ENCODE results near the gene C19orf47.

Gene C19orf47

DNA sequence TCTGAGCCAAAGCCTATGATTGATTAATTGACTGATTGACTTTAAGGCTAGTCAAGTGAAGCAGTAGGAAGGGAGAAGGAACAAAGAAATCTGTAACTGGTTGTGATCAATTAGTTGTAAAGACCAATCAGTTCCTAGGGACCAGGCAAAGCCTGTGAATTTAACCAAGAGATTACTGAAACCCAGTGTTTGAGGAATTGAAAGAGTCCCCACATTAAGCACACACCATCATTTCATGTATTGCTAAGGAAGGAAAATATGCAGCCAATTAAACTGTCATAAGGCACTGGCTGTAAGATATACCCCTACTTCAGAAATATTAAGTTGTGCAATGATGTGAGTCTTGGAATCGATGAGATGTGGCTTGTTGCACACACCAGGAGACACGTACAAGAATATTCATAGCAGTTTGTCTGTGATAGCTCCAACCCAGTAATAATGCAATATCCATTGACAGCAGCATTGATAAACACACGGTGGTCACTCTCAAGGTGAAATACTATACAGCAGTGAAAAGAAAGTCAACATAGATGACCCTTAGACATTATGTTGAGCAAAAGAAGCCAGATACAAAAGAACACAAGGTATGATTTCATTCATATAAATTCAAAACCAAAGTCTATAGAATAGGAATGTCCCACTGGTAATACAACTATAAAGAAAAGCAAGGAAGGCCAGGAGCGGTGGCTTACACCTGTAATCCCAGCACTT is 9.0 kb downstream of the C19orf47 start:
- Histone ChIP-seq H2BK5ac (ENCODE audit: low read length) (no peak overlapping the region), H3K4me2 (ENCODE audit: low read length) (no peak overlapping the region), H3K56ac (ENCODE audit: low read length) (no peak overlapping the region), H3K79me1 (ENCODE audit: low read length) (peaks cover 4% of the 10 kb centered on the region), H3K27ac (ENCODE audit: low read depth, low read length) (no peak overlapping the region), H3K27me3 (ENCODE audit: insufficient read depth, low read length, poor library complexity) (no peaks in the 10 kb centered on the region), H3K4me3 (ENCODE audit: low read length) (no peak overlapping the region), H3K4me1 (ENCODE audit: control insufficient read depth, low read depth, low read length) (no peaks in the 10 kb centered on the region), H3K36me3 (ENCODE audit: control insufficient read depth, insufficient read depth, low read length) (peaks cover 2% of the 10 kb centered on the region), H2BK15ac (replicated peaks; ENCODE audit: low read depth) (no peak overlapping the region), H4K5ac (ENCODE audit: low read length) (no peak overlapping the region), H2AK5ac (ENCODE audit: low read length) (no peak overlapping the region), H2BK120ac (ENCODE audit: low read depth, low read length) (no peak overlapping the region), H3K18ac (ENCODE audit: low read length) (no peak overlapping the region), H3K9ac (ENCODE audit: low read length) (no peak overlapping the region), H4K8ac (ENCODE audit: low read depth, low read length) (no peak overlapping the region), H3K23ac (ENCODE audit: low read length) (no peak overlapping the region), H3K4ac (ENCODE audit: low read depth, low read length) (no peak overlapping the region), H3K79me2 (ENCODE audit: control insufficient read depth, insufficient read depth, low read length) (no peaks in the 10 kb centered on the region)
- no CpG with 5 or more reads among the region's 4 CpGs for WGBS (ENCODE audit: extremely low coverage, insufficient coverage, low lambda C conversion rate)
- no peak for DNase-seq

DNA sequence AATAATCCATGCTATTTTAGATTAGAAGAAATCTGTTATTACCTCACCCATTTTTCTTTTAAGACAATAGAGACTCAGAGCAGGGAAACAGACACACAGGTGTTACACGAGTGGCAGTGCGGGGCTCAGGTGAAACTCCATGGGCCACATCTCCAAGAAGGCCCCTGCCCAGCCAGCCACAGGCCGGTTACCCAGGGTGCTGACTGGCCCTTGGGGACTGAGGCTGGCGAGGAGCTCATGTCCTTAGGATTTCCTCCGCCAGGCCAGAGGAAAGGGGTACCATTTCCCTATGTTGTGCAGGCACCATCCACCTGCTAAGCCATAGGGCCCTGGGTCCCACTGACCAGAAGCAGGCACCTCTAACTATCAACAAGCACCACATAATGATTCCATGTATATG is 10.6 kb downstream of the C19orf47 start:
- H3K27me3 ChIP-seq (ENCODE audit: insufficient read depth, low read length, poor library complexity): no peaks in the 10 kb centered on the region
- H3K56ac ChIP-seq (ENCODE audit: low read length): no peak overlapping the region
- H2AK5ac ChIP-seq (ENCODE audit: low read length): no peak overlapping the region
- H2BK120ac ChIP-seq (ENCODE audit: low read depth, low read length): no peak overlapping the region
- DNase-seq: no peak
- H3K4me3 ChIP-seq (ENCODE audit: low read length): no peak overlapping the region
- no peak overlapping the region for H4K8ac ChIP-seq (ENCODE audit: low read depth, low read length)
- H2BK5ac ChIP-seq (ENCODE audit: low read length): no peak overlapping the region
- no peak overlapping the region for H3K23ac ChIP-seq (ENCODE audit: low read length)
- H4K5ac ChIP-seq (ENCODE audit: low read length): no peak overlapping the region
- H3K4ac ChIP-seq (ENCODE audit: low read depth, low read length): no peak overlapping the region
- H3K4me2 ChIP-seq (ENCODE audit: low read length): no peak overlapping the region
- no peaks in the 10 kb centered on the region for H3K36me3 ChIP-seq (ENCODE audit: control insufficient read depth, insufficient read depth, low read length)
- H3K79me2 ChIP-seq (ENCODE audit: control insufficient read depth, insufficient read depth, low read length): no peaks in the 10 kb centered on the region
- H2BK15ac ChIP-seq (replicated peaks; ENCODE audit: low read depth): no peak overlapping the region
- no CpG with 5 or more reads among the region's 5 CpGs for WGBS (ENCODE audit: extremely low coverage, insufficient coverage, low lambda C conversion rate)
- no peak overlapping the region for H3K27ac ChIP-seq (ENCODE audit: low read depth, low read length)
- H3K9ac ChIP-seq (ENCODE audit: low read length): no peak overlapping the region
- peaks cover 3% of the 10 kb centered on the region for H3K79me1 ChIP-seq (ENCODE audit: low read length)
- no peaks in the 10 kb centered on the region for H3K4me1 ChIP-seq (ENCODE audit: control insufficient read depth, low read depth, low read length)
- no peak overlapping the region for H3K18ac ChIP-seq (ENCODE audit: low read length)

DNA sequence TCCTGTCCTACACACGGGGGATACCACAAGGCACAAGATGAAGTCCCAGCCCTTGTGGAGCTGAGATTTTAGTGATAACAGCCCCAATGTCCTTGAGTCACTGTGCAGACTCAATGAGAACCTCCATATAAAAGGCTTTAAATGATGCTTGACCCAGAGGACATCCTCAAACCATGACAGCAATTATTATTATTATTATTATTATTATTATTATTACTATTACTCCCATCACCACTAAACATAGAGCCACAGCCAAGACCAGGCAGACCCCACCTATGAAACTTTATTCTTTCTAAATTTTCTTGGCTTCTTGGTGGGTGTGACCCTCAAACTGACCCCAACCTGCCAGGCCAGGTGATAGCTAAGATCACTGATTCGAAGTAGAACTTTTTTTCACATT is 11.1 kb downstream of the C19orf47 start:
- Histone ChIP-seq H3K56ac (ENCODE audit: low read length) (no peak overlapping the region), H3K4me2 (ENCODE audit: low read length) (no peak overlapping the region), H3K79me1 (ENCODE audit: low read length) (peaks cover 2% of the 10 kb centered on the region), H3K9ac (ENCODE audit: low read length) (no peak overlapping the region), H2BK120ac (ENCODE audit: low read depth, low read length) (no peak overlapping the region), H3K27ac (ENCODE audit: low read depth, low read length) (no peak overlapping the region), H2BK15ac (replicated peaks; ENCODE audit: low read depth) (no peak overlapping the region), H3K23ac (ENCODE audit: low read length) (no peak overlapping the region), H3K4me3 (ENCODE audit: low read length) (no peak overlapping the region), H3K79me2 (ENCODE audit: control insufficient read depth, insufficient read depth, low read length) (no peaks in the 10 kb centered on the region), H3K27me3 (ENCODE audit: insufficient read depth, low read length, poor library complexity) (no peaks in the 10 kb centered on the region), H3K36me3 (ENCODE audit: control insufficient read depth, insufficient read depth, low read length) (no peaks in the 10 kb centered on the region), H2BK5ac (ENCODE audit: low read length) (no peak overlapping the region), H3K4me1 (ENCODE audit: control insufficient read depth, low read depth, low read length) (no peaks in the 10 kb centered on the region), H4K5ac (ENCODE audit: low read length) (no peak overlapping the region), H3K4ac (ENCODE audit: low read depth, low read length) (no peak overlapping the region), H3K18ac (ENCODE audit: low read length) (no peak overlapping the region), H4K8ac (ENCODE audit: low read depth, low read length) (no peak overlapping the region), H2AK5ac (ENCODE audit: low read length) (no peak overlapping the region)
- no peak for DNase-seq
- WGBS (ENCODE audit: extremely low coverage, insufficient coverage, low lambda C conversion rate): no CpG with 5 or more reads among the region's 2 CpGs

DNA sequence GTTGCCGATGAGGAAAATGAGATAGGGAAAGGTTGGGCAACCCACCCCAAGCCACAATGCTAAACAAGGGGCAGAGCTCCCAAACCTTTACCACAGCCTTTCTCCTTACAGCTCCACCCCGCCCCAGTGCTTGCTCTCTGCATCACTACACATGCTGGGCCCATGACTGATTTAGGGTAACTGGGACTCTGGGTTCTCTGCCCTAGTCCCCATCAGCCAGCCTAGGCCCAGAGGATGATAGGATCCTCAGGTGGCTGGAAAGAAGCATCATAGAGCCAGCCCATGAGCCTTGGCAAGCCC is 11.6 kb downstream of the C19orf47 start:
- no peak overlapping the region for H3K27ac ChIP-seq (ENCODE audit: low read depth, low read length)
- WGBS (ENCODE audit: extremely low coverage, insufficient coverage, low lambda C conversion rate): no CpG with 5 or more reads among the region's 2 CpGs
- H2AK5ac ChIP-seq (ENCODE audit: low read length): no peak overlapping the region
- no peaks in the 10 kb centered on the region for H3K27me3 ChIP-seq (ENCODE audit: insufficient read depth, low read length, poor library complexity)
- H3K4me1 ChIP-seq (ENCODE audit: control insufficient read depth, low read depth, low read length): no peaks in the 10 kb centered on the region
- no peak for DNase-seq
- no peak overlapping the region for H3K18ac ChIP-seq (ENCODE audit: low read length)
- no peak overlapping the region for H3K56ac ChIP-seq (ENCODE audit: low read length)
- H2BK15ac ChIP-seq (replicated peaks; ENCODE audit: low read depth): no peak overlapping the region
- no peak overlapping the region for H2BK5ac ChIP-seq (ENCODE audit: low read length)
- no peak overlapping the region for H3K23ac ChIP-seq (ENCODE audit: low read length)
- no peak overlapping the region for H3K4me2 ChIP-seq (ENCODE audit: low read length)
- H4K5ac ChIP-seq (ENCODE audit: low read length): no peak overlapping the region
- no peak overlapping the region for H3K4me3 ChIP-seq (ENCODE audit: low read length)
- no peak overlapping the region for H4K8ac ChIP-seq (ENCODE audit: low read depth, low read length)
- no peak overlapping the region for H3K4ac ChIP-seq (ENCODE audit: low read depth, low read length)
- H3K36me3 ChIP-seq (ENCODE audit: control insufficient read depth, insufficient read depth, low read length): no peaks in the 10 kb centered on the region
- H3K79me2 ChIP-seq (ENCODE audit: control insufficient read depth, insufficient read depth, low read length): no peaks in the 10 kb centered on the region
- no peaks in the 10 kb centered on the region for H3K79me1 ChIP-seq (ENCODE audit: low read length)
- no peak overlapping the region for H2BK120ac ChIP-seq (ENCODE audit: low read depth, low read length)
- H3K9ac ChIP-seq (ENCODE audit: low read length): no peak overlapping the region

DNA sequence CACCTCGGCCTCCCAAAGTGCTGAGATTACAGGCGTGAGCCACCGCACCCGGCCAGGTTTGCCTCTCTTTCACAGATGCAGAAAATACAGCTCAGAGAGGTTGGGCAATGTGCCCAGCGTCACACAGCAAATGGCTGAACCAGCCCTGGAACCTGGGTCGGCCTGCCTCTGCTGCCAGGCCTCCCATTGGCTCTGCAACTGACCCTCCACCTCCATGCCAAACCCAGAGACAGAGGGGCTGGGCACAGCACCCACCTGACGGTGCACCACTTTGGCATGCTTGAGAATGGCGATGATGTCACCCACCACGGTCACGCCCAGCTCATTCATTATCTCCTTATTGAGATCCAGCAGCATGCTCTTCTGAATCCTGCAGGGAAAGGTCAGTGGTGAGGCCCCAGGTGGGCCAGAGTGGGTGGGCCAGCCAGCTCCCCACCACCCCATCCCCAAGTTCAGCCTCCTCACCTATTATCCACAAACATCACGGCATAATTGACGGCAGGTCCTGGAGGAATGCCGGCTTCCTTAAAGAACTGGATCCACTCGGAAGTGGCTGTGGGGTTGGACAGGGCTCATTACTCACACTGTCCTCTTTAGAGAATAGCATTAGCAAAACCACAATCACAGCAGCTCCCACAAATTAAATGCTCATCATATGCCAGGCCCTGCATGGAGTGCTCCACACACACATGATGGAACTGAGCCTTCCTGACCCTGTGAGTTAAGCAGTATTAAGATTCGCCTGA is 12.2 kb downstream of the C19orf47 start:
- Histone ChIP-seq H3K18ac (ENCODE audit: low read length) (no peak overlapping the region), H3K4me1 (ENCODE audit: control insufficient read depth, low read depth, low read length) (no peaks in the 10 kb centered on the region), H3K23ac (ENCODE audit: low read length) (no peak overlapping the region), H2BK15ac (replicated peaks; ENCODE audit: low read depth) (no peak overlapping the region), H3K36me3 (ENCODE audit: control insufficient read depth, insufficient read depth, low read length) (no peaks in the 10 kb centered on the region), H2BK120ac (ENCODE audit: low read depth, low read length) (no peak overlapping the region), H4K5ac (ENCODE audit: low read length) (no peak overlapping the region), H3K79me2 (ENCODE audit: control insufficient read depth, insufficient read depth, low read length) (no peaks in the 10 kb centered on the region), H3K9ac (ENCODE audit: low read length) (no peak overlapping the region), H3K27ac (ENCODE audit: low read depth, low read length) (no peak overlapping the region), H3K4ac (ENCODE audit: low read depth, low read length) (no peak overlapping the region), H3K79me1 (ENCODE audit: low read length) (no peaks in the 10 kb centered on the region), H2AK5ac (ENCODE audit: low read length) (no peak overlapping the region), H3K4me2 (ENCODE audit: low read length) (no peak overlapping the region), H3K56ac (ENCODE audit: low read length) (no peak overlapping the region), H3K27me3 (ENCODE audit: insufficient read depth, low read length, poor library complexity) (no peaks in the 10 kb centered on the region), H3K4me3 (ENCODE audit: low read length) (no peak overlapping the region), H2BK5ac (ENCODE audit: low read length) (no peak overlapping the region), H4K8ac (ENCODE audit: low read depth, low read length) (no peak overlapping the region)
- no peak for DNase-seq
- no CpG with 5 or more reads among the region's 15 CpGs for WGBS (ENCODE audit: extremely low coverage, insufficient coverage, low lambda C conversion rate)

DNA sequence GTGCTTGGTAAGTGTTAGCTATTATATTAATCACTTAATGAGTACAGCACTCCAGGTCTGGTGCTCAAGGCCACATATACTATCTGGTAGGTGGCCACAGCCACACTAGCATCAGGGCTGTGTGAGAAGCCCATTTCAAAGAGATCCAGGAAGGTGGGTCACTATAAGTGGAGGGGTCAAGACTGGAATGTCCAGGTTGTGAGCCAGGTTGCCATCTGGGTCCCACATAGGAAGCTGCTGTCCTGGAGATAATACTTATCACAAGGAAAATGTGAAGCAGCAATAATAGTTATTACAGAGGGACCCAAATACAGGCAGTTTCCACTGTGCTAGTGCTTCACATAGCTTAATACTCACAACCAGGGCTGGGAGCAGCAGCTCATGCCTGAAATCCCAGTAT is 13.1 kb downstream of the C19orf47 start:
- Histone ChIP-seq H3K4me1 (ENCODE audit: control insufficient read depth, low read depth, low read length) (no peaks in the 10 kb centered on the region), H4K8ac (ENCODE audit: low read depth, low read length) (no peak overlapping the region), H3K56ac (ENCODE audit: low read length) (no peak overlapping the region), H3K36me3 (ENCODE audit: control insufficient read depth, insufficient read depth, low read length) (peaks cover 1% of the 10 kb centered on the region), H3K27me3 (ENCODE audit: insufficient read depth, low read length, poor library complexity) (no peaks in the 10 kb centered on the region), H2BK15ac (replicated peaks; ENCODE audit: low read depth) (no peak overlapping the region), H3K4ac (ENCODE audit: low read depth, low read length) (no peak overlapping the region), H3K18ac (ENCODE audit: low read length) (no peak overlapping the region), H2BK5ac (ENCODE audit: low read length) (no peak overlapping the region), H2BK120ac (ENCODE audit: low read depth, low read length) (no peak overlapping the region), H4K5ac (ENCODE audit: low read length) (no peak overlapping the region), H3K4me3 (ENCODE audit: low read length) (no peak overlapping the region), H3K23ac (ENCODE audit: low read length) (no peak overlapping the region), H3K27ac (ENCODE audit: low read depth, low read length) (no peak overlapping the region), H3K79me2 (ENCODE audit: control insufficient read depth, insufficient read depth, low read length) (no peaks in the 10 kb centered on the region), H2AK5ac (ENCODE audit: low read length) (no peak overlapping the region), H3K9ac (ENCODE audit: low read length) (no peak overlapping the region), H3K4me2 (ENCODE audit: low read length) (no peak overlapping the region), H3K79me1 (ENCODE audit: low read length) (no peaks in the 10 kb centered on the region)
- no peak for DNase-seq

Measured in mesendoderm (in vitro differentiated cells).